Left lung (tissue), 10 donors: ENCODE results near the gene FAM32A. TPM values are rescaled to one million over a fixed set of nuclear protein-coding genes. Genes with fewer than 3 reads are reported as not detected.

ENCODE experiments used
- ATAC-seq: fragments of 200-7000 bp; cut with Tn5 transposase; one replicate; pipeline ENCODE4 v1.9.1; 2020; ENCODE audit warnings: moderate library complexity
- DNase-seq, 4 donors: peaks; one replicate each; pipeline ENCODE4 v3.0.0-alpha.2; 2013 to 2020
- H3K27ac ChIP-seq, 2 donors: fragments of 200-600 bp; sonication (generic) in 1 of 2; one replicate each; pipeline versions ENCODE4 v1.5.0 to v1.8.0; 2020 to 2021
- H3K27me3 ChIP-seq, 2 donors: fragments of 200-600 bp; sonication (generic) in 1 of 2; one replicate each; pipeline versions ENCODE4 v1.5.0 to v1.8.0; 2020 to 2021
- H3K36me3 ChIP-seq, 2 donors: fragments of 200-600 bp; sonication (generic) in 1 of 2; one replicate each; pipeline versions ENCODE4 v1.5.0 to v1.8.0; 2020 to 2021
- H3K4me1 ChIP-seq, 2 donors: fragments of 200-600 bp; one replicate each; pipeline ENCODE4 v1.8.0; 2021
- H3K4me3 ChIP-seq, 2 donors: fragments of 200-600 bp; sonication (generic) in 1 of 2; one replicate each; pipeline versions ENCODE4 v1.5.0 to v1.8.0; 2020 to 2021; ENCODE audit warnings: mild to moderate bottlenecking in 1 of 2
- H3K9me3 ChIP-seq, 2 donors: fragments of 200-600 bp; sonication (generic) in 1 of 2; one replicate each; pipeline versions ENCODE4 v1.5.0 to v1.8.0; 2020 to 2021
- intact Hi-C, 2 donors: fragments of 100-400 bp; cut with DNase I; formaldehyde crosslinking; loops; one replicate each; pipeline versions ENCODE4 v1.11.2 to v1.14.2; 2022
- polyA plus RNA-seq, 6 donors: library from polyadenylated mRNA; unstranded; fragments of 120-200 nt; gene quantifications; one replicate each; pipeline ENCODE4 v1.2.1, GENCODE V29; 2013; ENCODE audit not compliant: insufficient read length in 6 of 6
- total RNA-seq, 2 donors: library from RNA; stranded (reverse); fragmentation: NEBNext Ultra II Directional; extraction: Animal tissue kit (Norgen Biotek cat#: 25700); gene quantifications; one replicate each; pipeline ENCODE4 v1.2.1, GENCODE V29; 2021
- TF ChIP-seq, protein P1 (sequence below), 2 donors: fragments of 200-600 bp; sonication (generic) in 1 of 2; IDR thresholded peaks; one replicate each; pipeline versions ENCODE4 v1.5.0 to v1.8.0; 2021; ENCODE audit warnings: antibody characterized with exemption in 2 of 2
- donor health status: DM: no; HTN: yes; CAD: no.
- donor health status: DM: no; HTN: no; CAD: no.

Gene FAM32A
- total and polyA plus RNA-seq, 8 donors, result 57.1 to 109 (median 101) TPM

DNA sequence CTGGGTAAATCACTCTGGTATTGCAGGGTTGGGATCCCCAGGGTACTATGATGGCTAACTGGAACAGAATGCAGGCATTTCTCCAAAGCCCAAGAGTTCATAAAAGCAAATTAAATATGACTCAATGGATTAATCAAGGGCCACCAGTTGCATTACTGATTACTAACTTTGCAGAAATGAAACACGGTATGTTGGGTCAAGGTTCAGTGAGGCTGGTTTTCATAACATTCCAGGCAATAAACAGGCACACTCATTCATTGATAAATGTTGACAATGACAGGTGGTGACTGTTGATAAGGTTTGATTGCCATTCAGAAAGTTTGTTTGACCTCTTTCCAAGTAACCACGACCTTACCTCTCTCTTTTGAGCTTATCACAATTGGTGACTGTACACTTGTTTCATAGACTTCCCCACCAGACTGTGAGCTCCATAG, 12.0 kb downstream of the FAM32A start:
- H3K4me3 ChIP-seq, result peak overlapping the region; percentile 90 to 99
- H3K27me3 ChIP-seq, result no peaks in the 10 kb centered on the region
- H3K36me3 ChIP-seq, result peaks cover 0 to 40% of the 10 kb centered on the region in 2 donors
- H3K9me3 ChIP-seq, result no peaks in the 10 kb centered on the region
- intact Hi-C loops, result no loop called here
- TF ChIP-seq, protein P1, sequence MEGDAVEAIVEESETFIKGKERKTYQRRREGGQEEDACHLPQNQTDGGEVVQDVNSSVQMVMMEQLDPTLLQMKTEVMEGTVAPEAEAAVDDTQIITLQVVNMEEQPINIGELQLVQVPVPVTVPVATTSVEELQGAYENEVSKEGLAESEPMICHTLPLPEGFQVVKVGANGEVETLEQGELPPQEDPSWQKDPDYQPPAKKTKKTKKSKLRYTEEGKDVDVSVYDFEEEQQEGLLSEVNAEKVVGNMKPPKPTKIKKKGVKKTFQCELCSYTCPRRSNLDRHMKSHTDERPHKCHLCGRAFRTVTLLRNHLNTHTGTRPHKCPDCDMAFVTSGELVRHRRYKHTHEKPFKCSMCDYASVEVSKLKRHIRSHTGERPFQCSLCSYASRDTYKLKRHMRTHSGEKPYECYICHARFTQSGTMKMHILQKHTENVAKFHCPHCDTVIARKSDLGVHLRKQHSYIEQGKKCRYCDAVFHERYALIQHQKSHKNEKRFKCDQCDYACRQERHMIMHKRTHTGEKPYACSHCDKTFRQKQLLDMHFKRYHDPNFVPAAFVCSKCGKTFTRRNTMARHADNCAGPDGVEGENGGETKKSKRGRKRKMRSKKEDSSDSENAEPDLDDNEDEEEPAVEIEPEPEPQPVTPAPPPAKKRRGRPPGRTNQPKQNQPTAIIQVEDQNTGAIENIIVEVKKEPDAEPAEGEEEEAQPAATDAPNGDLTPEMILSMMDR (IDR thresholded peaks at IDR 0.05), result no peak
- peak overlapping the region; percentile 61 to 91 for H3K27ac ChIP-seq
- DNase-seq (no peak), ATAC-seq (no peak)
- peaks cover 26 to 33% of the 10 kb centered on the region in 2 donors for H3K4me1 ChIP-seq

GRCh38 chr19:16197622-16198369, 12.6 kb downstream of the FAM32A start, which contains the start of gene AP1M1:
TSS of gene AP1M1 (plus strand) at chr19:16197911. CDS start at chr19:16198027, 116 bp downstream.
- intact Hi-C loops, result no loop called here
- DNase-seq, result peak; percentile 97 to 99 (median 98)
- H3K9me3 ChIP-seq, result no peaks in the 10 kb centered on the region
- H3K27ac ChIP-seq, result peak within 1 kb of the TSS; percentile 61 to 91
- H3K4me3 ChIP-seq, result peak within 1 kb of the TSS; percentile 90 to 99
- peaks cover 26 to 33% of the 10 kb centered on the region in 2 donors for H3K4me1 ChIP-seq
- TF ChIP-seq, protein P1 (IDR thresholded peaks at IDR 0.05), result no peak
- H3K27me3 ChIP-seq, result no peaks in the 10 kb centered on the region
- peaks cover 0 to 40% of the 10 kb centered on the region in 2 donors for H3K36me3 ChIP-seq
- ATAC-seq, result peak; percentile 88

- Histone ChIP-seq H3K36me3 (peaks cover 0 to 40% of the 10 kb centered on the region in 2 donors), H3K4me3 (peak overlapping the region; percentile 90 to 99), H3K9me3 (no peaks in the 10 kb centered on the region), H3K27me3 (no peaks in the 10 kb centered on the region), H3K4me1 (peaks cover 26 to 33% of the 10 kb centered on the region in 2 donors), H3K27ac (peak overlapping the region; percentile 61 to 91)
- intact Hi-C loops, result no loop called here
- ATAC-seq (peak; percentile 29), DNase-seq (no peak)
- TF ChIP-seq, protein P1 (IDR thresholded peaks at IDR 0.05), result no peak
Measured at GRCh38 chr19:16198370-16198651, 13.1 kb downstream of the FAM32A start.

DNA sequence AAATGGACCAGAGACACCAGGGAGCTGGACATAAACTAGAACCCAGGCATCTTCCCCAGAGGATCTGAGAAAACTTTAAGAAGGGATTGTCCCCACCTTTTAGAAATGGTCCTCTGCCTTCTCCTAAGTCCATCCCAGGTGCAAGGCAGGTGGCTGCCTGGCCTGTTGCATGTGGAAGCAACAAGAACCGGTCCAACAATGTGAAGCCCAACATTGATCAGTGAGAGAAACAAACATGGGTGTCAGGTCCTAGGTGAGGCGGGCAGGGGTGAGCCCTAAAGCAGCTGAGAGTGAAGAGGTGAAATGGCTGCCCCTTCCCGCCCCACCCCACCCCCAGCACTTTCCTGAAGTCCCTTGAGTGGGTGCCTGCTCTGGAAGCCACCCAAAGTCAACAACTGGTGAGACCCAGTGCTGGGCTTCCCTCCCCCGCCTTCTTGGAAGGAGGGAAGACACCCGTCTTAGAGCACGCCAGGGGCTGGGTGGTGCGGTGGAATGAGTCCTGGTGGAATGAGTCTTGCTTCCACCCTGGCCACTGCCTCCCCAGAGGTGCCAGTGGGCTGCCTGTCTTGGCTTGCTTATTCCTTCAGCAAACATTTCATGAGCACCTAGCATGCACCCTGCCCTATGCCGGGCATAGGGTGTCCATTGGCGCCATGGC, 14.2 kb downstream of the FAM32A start:
- DNase-seq, result peak in 2 of 4 donors; percentile 55 to 65
- no peaks in the 10 kb centered on the region for H3K27me3 ChIP-seq
- no peaks in the 10 kb centered on the region for H3K9me3 ChIP-seq
- ATAC-seq, result peak; percentile 30
- peak overlapping the region in 1 of 2 donors; percentile 99 for H3K4me3 ChIP-seq
- intact Hi-C loops, result no loop called here
- H3K36me3 ChIP-seq, result peaks cover 0 to 41% of the 10 kb centered on the region in 2 donors
- peaks cover 26 to 33% of the 10 kb centered on the region in 2 donors for H3K4me1 ChIP-seq
- TF ChIP-seq, protein P1 (IDR thresholded peaks at IDR 0.05), result no peak
- peak overlapping the region in 1 of 2 donors; percentile 37 for H3K27ac ChIP-seq
